MM.1S (cell line): Measurements from ENCODE around the gene HSPA9.

Experiments
- DNase-seq: peaks from one replicate; pipeline ENCODE4 v3.0.0-alpha.2; 2015
- H2AFZ ChIP-seq: fragments of 300-600 bp; sonication (generic); 2 replicates; pipeline ENCODE4 v1.6.0; 2016; ENCODE audit warnings: antibody characterized with exemption, low read length
- H3F3A ChIP-seq: fragments of 300-600 bp; sonication (generic); 2 replicates; pipeline ENCODE4 v1.6.1; 2016; ENCODE audit warnings: mild to moderate bottlenecking, antibody characterized with exemption, low read length, moderate library complexity, mixed read lengths; ENCODE audit not compliant: insufficient read depth
- H3K27ac ChIP-seq: fragments of 300-600 bp; sonication (generic); 2 replicates; pipeline ENCODE4 v1.5.1; 2016; ENCODE audit warnings: mild to moderate bottlenecking, low read length
- H3K27me3 ChIP-seq: fragments of 300-600 bp; sonication (generic); replicated peaks from 2 replicates; pipeline ENCODE4 v1.6.0; 2016; ENCODE audit warnings: low read length; ENCODE audit not compliant: insufficient read depth
- H3K36me3 ChIP-seq: fragments of 300-600 bp; sonication (generic); replicated peaks from 2 replicates; pipeline ENCODE4 v1.6.1; 2016; ENCODE audit warnings: mild to moderate bottlenecking, low read length, mixed read lengths; ENCODE audit not compliant: insufficient read depth
- H3K4me1 ChIP-seq: fragments of 300-600 bp; sonication (generic); 2 replicates; pipeline ENCODE4 v1.6.1; 2016; ENCODE audit warnings: low read length, mixed read lengths
- H3K4me2 ChIP-seq: fragments of 300-600 bp; sonication (generic); 2 replicates; pipeline ENCODE4 v1.6.0; 2016; ENCODE audit warnings: low read depth, low read length
- H3K4me3 ChIP-seq: fragments of 300-600 bp; sonication (generic); 2 replicates; pipeline ENCODE4 v1.5.1; 2016; ENCODE audit warnings: low read length, mixed read lengths
- H3K79me2 ChIP-seq: fragments of 300-600 bp; sonication (generic); 2 replicates; pipeline ENCODE4 v1.6.1; 2016; ENCODE audit warnings: mixed run types, low read length, mixed read lengths
- H3K9ac ChIP-seq: fragments of 300-600 bp; sonication (generic); 2 replicates; pipeline ENCODE4 v1.6.1; 2016; ENCODE audit warnings: low read length, mixed read lengths
- H3K9me2 ChIP-seq: fragments of 300-600 bp; sonication (generic); replicated peaks from 2 replicates; pipeline ENCODE4 v1.6.1; 2016; ENCODE audit warnings: mild to moderate bottlenecking, low read length, mixed read lengths; ENCODE audit not compliant: insufficient read depth
- H3K9me3 ChIP-seq: fragments of 300-600 bp; sonication (generic); replicated peaks from 2 replicates; pipeline ENCODE4 v1.6.1; 2016; ENCODE audit warnings: mild to moderate bottlenecking, low read length, mixed read lengths; ENCODE audit not compliant: insufficient read depth
- H4K20me1 ChIP-seq: fragments of 300-600 bp; sonication (generic); 2 replicates; pipeline ENCODE4 v1.6.1; 2016; ENCODE audit warnings: mild to moderate bottlenecking, low read length, moderate library complexity, mixed read lengths; ENCODE audit not compliant: insufficient read depth
- EZH2 ChIP-seq: fragments of 300-600 bp; sonication (generic); optimal IDR thresholded peaks from 2 replicates; pipeline ENCODE3; 2017; ENCODE audit warnings: low read depth, mild to moderate bottlenecking, antibody characterized with exemption, low read length, mixed read lengths
- EZH2phosphoT487 ChIP-seq: fragments of 300-600 bp; sonication (generic); IDR thresholded peaks from 2 replicates; pipeline ENCODE4 v1.6.1; 2018; ENCODE audit warnings: antibody characterized with exemption, low read length
- TF ChIP-seq, protein P1 (sequence below): fragments of 300-600 bp; sonication (generic); IDR thresholded peaks from 2 replicates; pipeline ENCODE4 v1.5.1; 2016; ENCODE audit warnings: antibody characterized with exemption, low read length, mixed read lengths

Gene HSPA9

DNA sequence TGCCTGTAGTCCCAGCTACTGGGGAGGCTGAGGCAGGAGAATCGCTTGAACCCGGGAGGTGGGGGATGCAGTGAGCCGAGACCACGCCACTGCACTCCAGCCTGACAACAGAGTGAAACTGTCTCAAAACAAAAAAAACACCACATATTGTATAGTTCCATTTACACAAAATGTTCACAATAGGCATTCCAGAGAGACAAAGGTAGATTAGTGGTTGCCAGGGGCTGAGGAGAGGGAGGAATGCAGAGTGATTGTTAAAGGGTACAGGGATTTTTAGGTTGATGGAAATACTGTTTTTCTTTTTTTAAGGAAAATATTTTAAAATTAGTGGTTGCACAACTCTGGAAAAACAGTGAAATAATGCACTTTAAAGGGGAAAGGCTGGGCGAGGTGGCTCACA lies 51.8 kb downstream of the HSPA9 start:
- Histone ChIP-seq H4K20me1 (peaks cover 14% of the 10 kb centered on the region), H3K9me3 (no peaks in the 10 kb centered on the region), H3K4me1 (no peaks in the 10 kb centered on the region), H3K9ac (no peak overlapping the region), H2AFZ (no peak overlapping the region), H3K36me3 (no peaks in the 10 kb centered on the region), H3K27me3 (no peaks in the 10 kb centered on the region), H3K27ac (no peak overlapping the region), H3K4me2 (no peak overlapping the region), H3K9me2 (no peaks in the 10 kb centered on the region), H3F3A (no peaks in the 10 kb centered on the region), H3K79me2 (peaks cover 92% of the 10 kb centered on the region), H3K4me3 (no peak overlapping the region)
- TF ChIP-seq EZH2, result no peak
- TF ChIP-seq, protein P1, sequence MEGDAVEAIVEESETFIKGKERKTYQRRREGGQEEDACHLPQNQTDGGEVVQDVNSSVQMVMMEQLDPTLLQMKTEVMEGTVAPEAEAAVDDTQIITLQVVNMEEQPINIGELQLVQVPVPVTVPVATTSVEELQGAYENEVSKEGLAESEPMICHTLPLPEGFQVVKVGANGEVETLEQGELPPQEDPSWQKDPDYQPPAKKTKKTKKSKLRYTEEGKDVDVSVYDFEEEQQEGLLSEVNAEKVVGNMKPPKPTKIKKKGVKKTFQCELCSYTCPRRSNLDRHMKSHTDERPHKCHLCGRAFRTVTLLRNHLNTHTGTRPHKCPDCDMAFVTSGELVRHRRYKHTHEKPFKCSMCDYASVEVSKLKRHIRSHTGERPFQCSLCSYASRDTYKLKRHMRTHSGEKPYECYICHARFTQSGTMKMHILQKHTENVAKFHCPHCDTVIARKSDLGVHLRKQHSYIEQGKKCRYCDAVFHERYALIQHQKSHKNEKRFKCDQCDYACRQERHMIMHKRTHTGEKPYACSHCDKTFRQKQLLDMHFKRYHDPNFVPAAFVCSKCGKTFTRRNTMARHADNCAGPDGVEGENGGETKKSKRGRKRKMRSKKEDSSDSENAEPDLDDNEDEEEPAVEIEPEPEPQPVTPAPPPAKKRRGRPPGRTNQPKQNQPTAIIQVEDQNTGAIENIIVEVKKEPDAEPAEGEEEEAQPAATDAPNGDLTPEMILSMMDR, result no peak
- no peak for TF ChIP-seq EZH2phosphoT487
- DNase-seq, result no peak

DNA sequence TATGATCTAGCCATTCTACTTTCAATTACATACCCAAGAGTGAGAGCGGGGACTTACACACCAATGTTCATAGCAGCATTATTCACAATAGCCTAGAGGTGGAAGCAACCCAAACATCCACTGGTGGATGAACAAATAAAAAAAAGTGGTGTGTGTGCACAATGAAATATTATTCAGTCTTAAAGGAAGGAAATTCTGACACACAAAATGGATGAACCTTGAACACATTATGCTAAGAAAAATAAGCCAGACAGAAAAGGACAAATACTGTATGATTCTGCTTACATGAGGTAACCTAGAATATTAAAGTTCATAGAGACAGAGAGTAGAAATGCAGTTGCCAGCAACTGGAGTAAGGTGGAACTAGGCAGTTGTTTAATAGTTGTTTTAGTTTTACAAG lies 54.2 kb downstream of the HSPA9 start:
- Histone ChIP-seq H4K20me1 (peaks cover 8% of the 10 kb centered on the region), H3K4me2 (no peak overlapping the region), H3K9me2 (no peaks in the 10 kb centered on the region), H3K36me3 (peaks cover 5% of the 10 kb centered on the region; the same call in 1 of the 2 replicates), H3K79me2 (peaks cover 74% of the 10 kb centered on the region), H3K9ac (no peak overlapping the region), H2AFZ (no peak overlapping the region), H3K4me1 (no peaks in the 10 kb centered on the region), H3K27me3 (no peaks in the 10 kb centered on the region), H3K27ac (no peak overlapping the region), H3K4me3 (no peak overlapping the region), H3F3A (no peaks in the 10 kb centered on the region), H3K9me3 (no peaks in the 10 kb centered on the region)
- TF ChIP-seq, protein P1, result no peak
- TF ChIP-seq EZH2phosphoT487 (no peak), EZH2 (no peak)
- DNase-seq, result no peak

DNA sequence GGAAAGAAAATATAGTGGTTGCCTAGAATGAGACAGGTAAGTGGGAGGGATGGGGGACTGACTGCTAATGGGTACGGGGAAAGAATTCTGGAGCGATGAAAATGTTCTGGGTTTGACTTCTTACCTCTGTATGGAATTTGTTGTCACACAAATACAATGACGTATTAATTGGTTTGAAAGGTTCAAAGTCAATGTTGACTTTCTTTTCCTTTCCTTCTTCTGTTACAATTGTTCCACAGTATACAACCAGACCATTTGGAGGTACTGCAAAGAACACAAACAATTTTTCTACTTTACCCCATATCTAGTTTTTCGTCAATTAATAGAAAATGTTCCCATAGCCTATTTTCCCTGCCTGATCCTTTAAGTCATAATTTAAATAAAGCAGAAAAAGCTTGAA lies 57.8 kb downstream of the HSPA9 start:
- Histone ChIP-seq H4K20me1 (peaks cover 8% of the 10 kb centered on the region), H3K9me2 (no peaks in the 10 kb centered on the region), H3K4me2 (no peak overlapping the region), H3K27ac (no peak overlapping the region), H3K9ac (no peak overlapping the region), H2AFZ (no peak overlapping the region), H3K27me3 (no peaks in the 10 kb centered on the region), H3K36me3 (peaks cover 8% of the 10 kb centered on the region; the same call in 1 of the 2 replicates), H3K4me3 (no peak overlapping the region), H3K79me2 (peaks cover 52% of the 10 kb centered on the region), H3K4me1 (no peaks in the 10 kb centered on the region), H3K9me3 (no peaks in the 10 kb centered on the region), H3F3A (no peaks in the 10 kb centered on the region)
- no peak for DNase-seq
- TF ChIP-seq EZH2phosphoT487 (no peak), EZH2 (no peak)
- TF ChIP-seq, protein P1, result no peak
